Measurements from ENCODE around the gene ZC3H15.

ZC3H15 gene

DNA sequence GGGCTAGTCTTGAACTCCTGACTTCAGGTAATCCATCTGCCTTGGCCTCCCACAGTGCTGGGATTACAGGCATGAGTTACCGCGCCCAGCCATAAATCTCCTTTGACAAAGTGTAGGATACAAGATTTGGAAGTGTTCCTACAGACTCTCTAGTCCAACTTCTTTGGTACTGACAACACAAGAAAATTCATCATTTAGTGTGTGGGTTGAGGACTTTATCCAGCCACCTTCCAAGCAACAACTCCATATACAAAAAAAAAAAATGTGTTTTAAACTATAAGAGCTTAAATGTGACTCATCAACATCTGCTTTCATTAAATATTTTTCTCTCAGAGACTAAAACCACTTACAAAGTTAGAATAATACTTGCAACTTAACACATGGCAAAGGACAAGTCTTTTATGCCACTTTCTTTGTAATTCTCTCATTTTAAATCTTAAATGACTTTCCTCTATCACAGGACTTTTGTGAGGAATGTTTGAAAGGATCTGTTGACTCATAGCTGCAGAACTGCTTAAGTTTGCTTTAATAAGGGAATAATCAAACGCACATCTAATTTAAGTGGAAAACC is 57.6 kb downstream of the ZC3H15 start:
- H3K27ac ChIP-seq: peak overlapping the region; percentile 48
- TF ChIP-seq ZFX (IDR thresholded peaks at IDR 0.05; ENCODE audit: borderline replicate concordance): no peak
- TF ChIP-seq, protein P1, sequence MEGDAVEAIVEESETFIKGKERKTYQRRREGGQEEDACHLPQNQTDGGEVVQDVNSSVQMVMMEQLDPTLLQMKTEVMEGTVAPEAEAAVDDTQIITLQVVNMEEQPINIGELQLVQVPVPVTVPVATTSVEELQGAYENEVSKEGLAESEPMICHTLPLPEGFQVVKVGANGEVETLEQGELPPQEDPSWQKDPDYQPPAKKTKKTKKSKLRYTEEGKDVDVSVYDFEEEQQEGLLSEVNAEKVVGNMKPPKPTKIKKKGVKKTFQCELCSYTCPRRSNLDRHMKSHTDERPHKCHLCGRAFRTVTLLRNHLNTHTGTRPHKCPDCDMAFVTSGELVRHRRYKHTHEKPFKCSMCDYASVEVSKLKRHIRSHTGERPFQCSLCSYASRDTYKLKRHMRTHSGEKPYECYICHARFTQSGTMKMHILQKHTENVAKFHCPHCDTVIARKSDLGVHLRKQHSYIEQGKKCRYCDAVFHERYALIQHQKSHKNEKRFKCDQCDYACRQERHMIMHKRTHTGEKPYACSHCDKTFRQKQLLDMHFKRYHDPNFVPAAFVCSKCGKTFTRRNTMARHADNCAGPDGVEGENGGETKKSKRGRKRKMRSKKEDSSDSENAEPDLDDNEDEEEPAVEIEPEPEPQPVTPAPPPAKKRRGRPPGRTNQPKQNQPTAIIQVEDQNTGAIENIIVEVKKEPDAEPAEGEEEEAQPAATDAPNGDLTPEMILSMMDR (IDR thresholded peaks at IDR 0.05): no peak

DNA sequence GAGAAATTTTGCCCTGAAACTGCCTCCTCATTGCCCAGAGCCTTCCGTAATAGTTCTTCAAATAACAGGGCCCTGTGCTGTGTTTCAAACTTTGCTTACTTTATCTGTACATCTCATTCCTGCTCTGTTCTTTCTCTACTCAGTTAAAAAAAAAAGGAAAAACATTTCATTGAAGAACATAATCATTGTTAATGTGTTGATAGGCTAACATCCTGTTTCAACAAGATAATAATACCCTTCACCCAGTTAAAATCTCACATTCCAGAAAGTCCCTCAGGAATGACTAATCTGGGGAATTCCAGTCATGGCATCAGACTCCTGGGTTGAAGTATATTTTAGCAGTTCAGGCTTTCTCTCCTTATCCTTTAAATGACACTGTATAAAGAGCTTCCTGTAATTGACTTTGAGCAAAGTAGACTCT is 58.2 kb downstream of the ZC3H15 start:
- peak overlapping the region; percentile 48 for H3K27ac ChIP-seq
- TF ChIP-seq, protein P1 (IDR thresholded peaks at IDR 0.05): no peak
- TF ChIP-seq ZFX (IDR thresholded peaks at IDR 0.05; ENCODE audit: borderline replicate concordance): no peak

DNA sequence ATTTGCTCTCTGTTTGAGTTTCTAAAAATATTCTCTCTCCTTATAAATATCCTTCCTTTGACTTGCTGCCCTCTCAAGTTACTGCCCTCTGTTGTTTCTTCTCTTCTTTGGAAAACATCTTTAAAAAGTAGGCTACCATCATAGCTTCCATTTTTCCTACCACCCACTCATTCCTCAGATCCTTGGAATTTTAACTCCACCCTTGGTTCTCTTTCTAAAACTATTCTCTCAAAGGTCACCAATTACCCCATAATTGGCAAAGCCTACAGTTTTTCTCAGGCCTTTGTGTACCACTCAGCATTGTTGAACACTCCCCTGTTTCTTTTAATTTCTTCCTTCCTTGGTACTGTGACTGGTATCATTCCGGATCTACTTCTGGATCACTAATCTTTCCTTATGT is 60.8 kb downstream of the ZC3H15 start:
- H3K27ac ChIP-seq: no peak overlapping the region
- TF ChIP-seq, protein P1 (IDR thresholded peaks at IDR 0.05): no peak
- no peak for TF ChIP-seq ZFX (IDR thresholded peaks at IDR 0.05; ENCODE audit: borderline replicate concordance)

DNA sequence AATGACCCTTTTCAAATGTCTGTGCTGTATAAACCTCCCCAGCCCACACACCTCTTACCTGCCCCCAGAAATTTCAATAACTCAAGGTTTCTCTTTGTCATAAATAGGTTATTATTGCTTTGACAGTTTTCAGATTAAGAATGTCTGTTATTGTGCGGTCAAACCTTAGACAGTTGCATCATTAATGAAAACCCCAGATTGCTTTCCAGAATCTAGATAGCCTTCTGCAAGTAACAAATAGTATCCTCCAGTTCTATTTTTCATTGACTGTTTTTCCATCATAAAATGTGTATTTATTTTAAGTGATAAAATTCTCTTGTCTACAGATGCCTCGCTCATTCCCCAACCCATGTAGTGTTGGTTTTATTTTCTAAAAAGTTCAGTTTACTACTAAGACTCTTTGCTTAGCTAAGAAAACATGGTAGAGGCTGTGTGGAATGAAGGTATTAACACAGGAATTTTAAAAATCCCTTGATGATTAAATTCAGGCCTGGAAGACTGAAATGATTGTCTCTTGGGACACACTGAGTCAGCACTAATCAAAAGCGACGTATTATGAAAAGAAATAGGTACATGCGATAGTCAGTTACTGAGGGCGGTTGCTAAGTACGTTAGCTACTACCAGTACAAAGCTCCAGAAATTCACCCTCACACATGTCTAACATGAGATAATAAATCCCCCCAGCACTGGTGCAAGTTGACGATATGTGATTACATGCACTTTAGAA is 65.4 kb downstream of the ZC3H15 start:
- H3K27ac ChIP-seq: no peak overlapping the region
- TF ChIP-seq, protein P1 (IDR thresholded peaks at IDR 0.05): no peak
- TF ChIP-seq ZFX (IDR thresholded peaks at IDR 0.05; ENCODE audit: borderline replicate concordance): no peak

DNA sequence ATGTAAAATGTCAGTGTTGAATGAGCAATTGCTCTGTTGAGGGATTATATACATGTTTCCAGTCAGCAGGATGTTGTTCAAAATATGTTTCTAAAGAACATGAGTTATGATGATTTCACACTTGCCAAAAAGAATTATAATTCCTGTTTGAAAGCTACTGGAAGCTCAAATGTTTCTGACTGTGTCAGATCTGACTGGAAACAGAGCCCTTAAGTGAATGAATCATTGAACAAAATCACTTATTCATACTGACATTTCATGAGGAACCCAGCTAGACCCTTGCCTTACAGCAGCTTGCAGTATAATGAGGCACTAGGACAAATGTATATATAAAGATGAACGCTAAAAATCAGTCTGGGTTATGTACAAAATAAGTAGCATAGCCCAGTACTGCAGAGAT is 68.4 kb downstream of the ZC3H15 start:
- no peak for TF ChIP-seq ZFX (IDR thresholded peaks at IDR 0.05; ENCODE audit: borderline replicate concordance)
- TF ChIP-seq, protein P1 (IDR thresholded peaks at IDR 0.05): no peak
- no peak overlapping the region for H3K27ac ChIP-seq

DNA sequence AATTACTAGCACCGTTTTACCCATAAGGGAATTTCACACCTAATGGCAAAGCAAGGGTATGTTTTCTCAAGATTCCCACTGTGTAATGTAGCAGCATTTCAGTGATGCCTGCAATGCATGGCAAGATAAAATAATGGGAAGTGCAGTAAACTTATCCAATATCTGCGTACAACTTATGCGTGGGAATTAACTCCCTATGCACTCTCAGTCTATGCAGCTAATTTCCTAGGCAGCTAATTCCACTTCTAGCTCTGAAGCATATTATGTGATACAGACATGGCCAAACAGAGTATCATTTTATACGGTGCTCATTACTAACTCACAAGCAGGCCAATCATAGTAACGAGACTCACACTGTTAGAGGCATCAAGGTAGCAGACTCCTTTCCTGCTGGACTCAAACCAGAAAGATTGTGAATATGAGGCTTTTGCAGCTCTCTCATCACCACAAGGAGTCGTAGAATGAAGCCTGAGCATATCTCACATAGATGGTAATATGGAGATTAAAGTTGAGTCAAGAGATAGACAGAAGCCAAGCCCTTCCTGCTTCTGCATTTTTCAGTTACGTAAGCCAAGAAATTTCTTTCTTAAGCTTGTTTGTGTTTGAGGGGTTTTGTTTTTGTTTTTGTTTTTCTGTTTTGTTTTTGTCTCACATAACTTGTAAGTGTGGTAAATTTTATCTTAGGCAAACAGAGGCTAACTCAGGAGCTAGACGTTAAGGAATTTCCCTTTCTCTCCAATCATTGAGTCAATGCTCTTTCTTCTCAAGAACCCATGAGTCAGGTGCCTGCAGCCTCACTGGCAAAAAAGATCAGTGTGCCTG is 69.0 kb downstream of the ZC3H15 start:
- no peak overlapping the region for H3K27ac ChIP-seq
- TF ChIP-seq, protein P1 (IDR thresholded peaks at IDR 0.05): no peak
- no peak for TF ChIP-seq ZFX (IDR thresholded peaks at IDR 0.05; ENCODE audit: borderline replicate concordance)

Data from 22Rv1 (cell line).